Nephron (organoid): Measurements from ENCODE around the gene HCST.

ENCODE experiments used
- H3K27ac Mint-ChIP-seq, 3 experiments: 2 replicates each; pipeline ENCODE4 v1.8.0; 2020; ENCODE audit warnings: mixed read lengths in 3 of 3, mild to moderate bottlenecking in 2 of 3, moderate library complexity in 1 of 3
- H3K27me3 Mint-ChIP-seq: 2 replicates; pipeline ENCODE4 v1.8.0; 2021; ENCODE audit warnings: low read depth, mild to moderate bottlenecking, moderate library complexity, mixed read lengths
- H3K36me3 Mint-ChIP-seq: 2 replicates; pipeline ENCODE4 v1.8.0; 2020; ENCODE audit warnings: low read depth, mixed read lengths
- H3K4me1 Mint-ChIP-seq: 2 replicates; pipeline ENCODE4 v1.8.0; 2020; ENCODE audit warnings: mixed read lengths
- H3K4me3 Mint-ChIP-seq, 3 experiments: 2 replicates each; pipeline ENCODE4 v1.8.0; 2020; ENCODE audit warnings: mild to moderate bottlenecking in 3 of 3, mixed read lengths in 3 of 3, moderate library complexity in 2 of 3
- H3K9me3 Mint-ChIP-seq: 2 replicates; pipeline ENCODE4 v1.8.0; 2020; ENCODE audit warnings: mixed read lengths
- CTCF ChIP-seq, 3 experiments: fragments of 200-600 bp; sonication (generic); IDR thresholded peaks; one replicate each; pipeline ENCODE4 v1.5.0; 2021; ENCODE audit warnings: antibody characterized with exemption in 3 of 3; ENCODE audit not compliant: unreplicated experiment in 3 of 3

The HCST gene

GRCh38 chr19:35883882-35884281, 18.4 kb upstream of the HCST start:
- no peak overlapping the region for H3K27ac Mint-ChIP-seq
- peaks cover 17% of the 10 kb centered on the region for H3K36me3 Mint-ChIP-seq
- peaks cover 6% of the 10 kb centered on the region for H3K4me1 Mint-ChIP-seq
- TF ChIP-seq CTCF (IDR thresholded peaks at IDR 0.05; ENCODE audit: unreplicated experiment in 3 of 3), result no peak
- H3K9me3 Mint-ChIP-seq, result no peaks in the 10 kb centered on the region
- H3K4me3 Mint-ChIP-seq, result no peak overlapping the region
- H3K27me3 Mint-ChIP-seq, result peaks cover 6% of the 10 kb centered on the region

- Mint-ChIP-seq H3K4me1 (no peaks in the 10 kb centered on the region), H3K27me3 (peaks cover 6% of the 10 kb centered on the region), H3K36me3 (peaks cover 24% of the 10 kb centered on the region), H3K4me3 (no peak overlapping the region), H3K9me3 (no peaks in the 10 kb centered on the region), H3K27ac (no peak overlapping the region)
- no peak for TF ChIP-seq CTCF (IDR thresholded peaks at IDR 0.05; ENCODE audit: unreplicated experiment in 3 of 3)
Measured at GRCh38 chr19:35885225-35885738, 17.0 kb upstream of the HCST start.

GRCh38 chr19:35885904-35886303, 16.4 kb upstream of the HCST start:
- Mint-ChIP-seq H3K36me3 (peaks cover 28% of the 10 kb centered on the region), H3K27ac (no peak overlapping the region)

GRCh38 chr19:35887197-35887596, 15.1 kb upstream of the HCST start:
- Mint-ChIP-seq H3K27me3 (peaks cover 6% of the 10 kb centered on the region), H3K36me3 (peaks cover 30% of the 10 kb centered on the region), H3K4me1 (no peaks in the 10 kb centered on the region), H3K4me3 (no peak overlapping the region), H3K9me3 (no peaks in the 10 kb centered on the region), H3K27ac (no peak overlapping the region)
- no peak for TF ChIP-seq CTCF (IDR thresholded peaks at IDR 0.05; ENCODE audit: unreplicated experiment in 3 of 3)

More at GRCh38 chr19:35885904-35886303, 16.4 kb upstream of the HCST start:
- TF ChIP-seq CTCF (IDR thresholded peaks at IDR 0.05; ENCODE audit: unreplicated experiment in 3 of 3), result no peak
- Mint-ChIP-seq H3K4me3 (no peak overlapping the region), H3K9me3 (no peaks in the 10 kb centered on the region), H3K4me1 (no peaks in the 10 kb centered on the region), H3K27me3 (peaks cover 6% of the 10 kb centered on the region)

GRCh38 chr19:35888398-35888797, 13.9 kb upstream of the HCST start:
- Mint-ChIP-seq H3K27ac (no peak overlapping the region), H3K27me3 (peaks cover 6% of the 10 kb centered on the region), H3K4me1 (no peaks in the 10 kb centered on the region), H3K36me3 (peaks cover 35% of the 10 kb centered on the region), H3K9me3 (no peaks in the 10 kb centered on the region), H3K4me3 (no peak overlapping the region)
- no peak for TF ChIP-seq CTCF (IDR thresholded peaks at IDR 0.05; ENCODE audit: unreplicated experiment in 3 of 3)

GRCh38 chr19:35889370-35890112, 12.8 kb upstream of the HCST start:
- H3K36me3 Mint-ChIP-seq, result peaks cover 35% of the 10 kb centered on the region
- TF ChIP-seq CTCF (IDR thresholded peaks at IDR 0.05; ENCODE audit: unreplicated experiment in 3 of 3), result no peak
- peaks cover 6% of the 10 kb centered on the region for H3K27me3 Mint-ChIP-seq
- no peak overlapping the region for H3K4me3 Mint-ChIP-seq
- no peaks in the 10 kb centered on the region for H3K9me3 Mint-ChIP-seq
- H3K4me1 Mint-ChIP-seq, result no peaks in the 10 kb centered on the region
- H3K27ac Mint-ChIP-seq, result no peak overlapping the region
